OCI-LY1 (cell line): ENCODE results near the gene LUZP1.

Experiments
- CTCF ChIP-seq: fragments of 200-600 bp; sonication (generic), shearing (Covaris generic); IDR thresholded peaks from 2 replicates; pipeline ENCODE4 v1.5.1; 2017; ENCODE audit warnings: mild to moderate bottlenecking, antibody characterized with exemption, low read length, moderate library complexity, mixed read lengths
- EZH2 ChIP-seq: fragments of 200-600 bp; sonication (generic), shearing (Covaris generic); IDR thresholded peaks from 2 replicates; pipeline ENCODE4 v1.8.0; 2017; ENCODE audit warnings: borderline replicate concordance, mixed run types, mild to moderate bottlenecking, antibody characterized with exemption, low read length, moderate library complexity, mixed read lengths

GRCh38 chr1:23200883-23201282 is 32.2 kb upstream of the LUZP1 start:
- no peak for TF ChIP-seq CTCF
- TF ChIP-seq EZH2: no peak
